ENCODE results near the gene HLA-B.

Gene HLA-B

GRCh38 chr6:31307669-31308049, 49.3 kb downstream of the HLA-B start (continued):
- TF ChIP-seq ZFP3 (tag by site-specific recombination; IDR thresholded peaks at IDR 0.05; ENCODE audit: low read depth) = no peak

- 0 out of 2 replicates have a peak, but pooled peaks have one; percentile 14 for TF ChIP-seq ZIC2 (tag by site-specific recombination; IDR thresholded peaks at IDR 0.05)
- TF ChIP-seq ZNF791 (tag by site-specific recombination; IDR thresholded peaks at IDR 0.05) = no peak
Observed at GRCh38 chr6:31305703-31306219, 51.2 kb downstream of the HLA-B start.

GRCh38 chr6:31304683-31305082, 52.3 kb downstream of the HLA-B start:
- Histone ChIP-seq H3K4me1 (ENCODE audit: control insufficient read depth, insufficient read depth, low read length) (no peaks in the 10 kb centered on the region), H3K36me3 (ENCODE audit: control insufficient read depth in 2 of 2, insufficient read depth in 1 of 2, low read length in 2 of 2) (no peaks in the 10 kb centered on the region), H3K27ac (ENCODE audit: extremely low read depth, low read depth, low read length) (no peak overlapping the region), H3K4me3 (ENCODE audit: low read depth, low read length) (no peak overlapping the region), H3K9me3 (ENCODE audit: control insufficient read depth, insufficient read depth, low read depth, low read length) (no peaks in the 10 kb centered on the region)
- ChIA-PET CTCF (interaction anchor here (0.6 to 1.8 kb wide), 2 partner anchors 17 to 62 kb away, joined by 5 read pairs; no protein-coding TSS in a partner anchor), POLR2A (no interaction called here)
- TF ChIP-seq ZNF521 (tag by site-specific recombination; IDR thresholded peaks at IDR 0.05) (no peak), BCL6B (tag by site-specific recombination; IDR thresholded peaks at IDR 0.05) (peak; percentile 36; the same call in 1 of the 2 replicates), ZNF792 (tag by site-specific recombination; IDR thresholded peaks at IDR 0.05) (no peak), ZNF335 (tag by site-specific recombination; conservative IDR thresholded peaks at IDR 0.05) (peak; percentile 50), ZNF24 (tag by site-specific recombination; IDR thresholded peaks at IDR 0.05) (peak; percentile 50; the same call in 1 of the 2 replicates), SP2 (tag by site-specific recombination; IDR thresholded peaks at IDR 0.05) (0 out of 2 replicates have a peak, but pooled peaks have one; percentile 24), SP3 (tag by site-specific recombination; IDR thresholded peaks at IDR 0.05) (0 out of 2 replicates have a peak, but pooled peaks have one; percentile 10), SETDB1 (IDR thresholded peaks at IDR 0.05; ENCODE audit: insufficient read length, low read length) (peak; percentile 24), ZBTB21 (tag by site-specific recombination; IDR thresholded peaks at IDR 0.05) (peak; percentile 84), ZNF558 (tag by site-specific recombination; IDR thresholded peaks at IDR 0.05) (no peak), ZBTB17 (tag by site-specific recombination; IDR thresholded peaks at IDR 0.05) (peak; percentile 55), ATF2 (tag by site-specific recombination; IDR thresholded peaks at IDR 0.05; ENCODE audit: low read depth) (peak; percentile 94), PRDM10 (tag by site-specific recombination; IDR thresholded peaks at IDR 0.05) (0 out of 2 replicates have a peak, but pooled peaks have one; percentile 15), ZNF350 (tag by site-specific recombination; IDR thresholded peaks at IDR 0.05) (0 out of 2 replicates have a peak, but pooled peaks have one; percentile 55), ZNF629 (tag by site-specific recombination; IDR thresholded peaks at IDR 0.05) (peak; percentile 76), ZNF518A (tag by site-specific recombination; conservative IDR thresholded peaks at IDR 0.05; ENCODE audit: low read depth) (peak; percentile 59), ZNF529 (tag by site-specific recombination; IDR thresholded peaks at IDR 0.05; ENCODE audit: insufficient replicate concordance) (no peak)

More at GRCh38 chr6:31305703-31306219, 51.2 kb downstream of the HLA-B start:
- ChIA-PET CTCF (interaction anchor here (1.2 kb wide), 1 partner anchor 9 kb away, joined by 4 read pairs; no protein-coding TSS in a partner anchor), POLR2A (no interaction called here)
- no peak overlapping the region for H3K4me3 ChIP-seq (ENCODE audit: low read depth, low read length)
- H3K36me3 ChIP-seq (ENCODE audit: control insufficient read depth in 2 of 2, insufficient read depth in 1 of 2, low read length in 2 of 2) = no peaks in the 10 kb centered on the region
- no peak overlapping the region for H3K27ac ChIP-seq (ENCODE audit: extremely low read depth, low read depth, low read length)
- H3K9me3 ChIP-seq (ENCODE audit: control insufficient read depth, insufficient read depth, low read depth, low read length) = no peaks in the 10 kb centered on the region
- no peaks in the 10 kb centered on the region for H3K4me1 ChIP-seq (ENCODE audit: control insufficient read depth, insufficient read depth, low read length)

Data from HEK293 (cell line).